Adrenal gland (tissue), 12 donors: ENCODE results near the gene MYEOV. TPM values are rescaled to one million over a fixed set of nuclear protein-coding genes. Genes with fewer than 3 reads are reported as not detected.

Experiments
- DNase-seq, 7 donors: peaks; one replicate each; pipeline ENCODE4 v3.0.0-alpha.2; 2019 to 2020
- H3K27ac ChIP-seq, 5 donors: fragments of 200-600 bp; sonication (generic) in 4 of 5; 1 replicate in 3 of 5; 2 replicates in 2 of 5; pipeline versions ENCODE4 v1.5.1 to v1.8.0; 2016 to 2020; ENCODE audit warnings: mild to moderate bottlenecking in 1 of 5
- H3K27me3 ChIP-seq: fragments of 200-600 bp; 2 replicates; pipeline ENCODE4 v1.8.0; 2021
- H3K36me3 ChIP-seq, 2 donors: fragments of 200-600 bp; replicated peaks in 1 of 2; 1 replicate in 1 of 2; 2 replicates in 1 of 2; pipeline versions ENCODE4 v1.5.1 to v1.8.0; 2018 to 2022
- H3K4me1 ChIP-seq, 2 donors: fragments of 200-600 bp; replicated peaks in 1 of 2; 1 replicate in 1 of 2; 2 replicates in 1 of 2; pipeline versions ENCODE4 v1.5.1 to v1.8.0; 2018 to 2021
- H3K4me3 ChIP-seq, 4 donors: fragments of 200-600 bp; sonication (generic) in 3 of 4; one replicate each; pipeline ENCODE4 v1.5.1; 2016 to 2018
- H3K9me3 ChIP-seq, 3 donors: fragments of 200-600 bp; sonication (generic) in 1 of 3; replicated peaks in 1 of 3; 1 replicate in 2 of 3; 2 replicates in 1 of 3; pipeline versions ENCODE4 v1.5.1 to v1.8.0; 2016 to 2021
- POLR2A ChIP-seq, 2 donors: fragments of 450-650 bp; IDR thresholded peaks; one replicate each; pipeline ENCODE4 v1.6.1; 2017; ENCODE audit warnings: antibody characterized with exemption in 2 of 2, mild to moderate bottlenecking in 2 of 2, moderate library complexity in 1 of 2
- WGBS, 4 donors: extraction: QIAGEN DNeasy Blood & Tissue Kit in 2 of 4; methylation state at CpG; one replicate each; pipeline versions ENCODE4 v1.1.5 to v1.1.7; 2013 to 2017; 5-methylcytosine and 5-hydroxymethylcytosine counted together
- intact Hi-C, 2 donors: fragments of 100-400 bp; cut with DNase I; formaldehyde crosslinking; loops; one replicate each; pipeline versions ENCODE4 v1.14.1 to v1.15.0; 2022 to 2023
- polyA plus RNA-seq, 3 donors: library from polyadenylated mRNA; stranded (reverse); fragments of 200-250 nt in 2 of 3; fragments of 350-450 nt in 1 of 3; fragmentation: Illumina TruSeq in 1 of 3; extraction: RNeasy Lipid Tissue Mini Kit (QIAGEN cat#74804) in 1 of 3; gene quantifications; one replicate each; pipeline ENCODE4 v1.2.3, GENCODE V29; 2013 to 2014
- total RNA-seq, 9 donors: library from RNA; depleted of rRNA in 4 of 9; stranded (reverse); fragments of >200 nt in 4 of 9; fragments of 120-200 nt in 1 of 9; fragmentation: NEBNext Ultra II Directional in 1 of 9; extraction: Animal tissue kit (Norgen Biotek cat#: 25700) in 1 of 9; gene quantifications; one replicate each; pipeline versions ENCODE4 v1.1.0 to v1.2.4, GENCODE V29; 2013 to 2023
- TF ChIP-seq, protein P1 (sequence below), 6 experiments: fragments of 450-650 bp in 4 of 6; fragments of 200-600 bp in 2 of 6; sonication (generic) in 1 of 6; IDR thresholded peaks; 1 replicate in 5 of 6; 2 replicates in 1 of 6; pipeline versions ENCODE4 v1.5.1 to v1.8.0; 2016 to 2021; ENCODE audit warnings: antibody characterized with exemption in 6 of 6, mild to moderate bottlenecking in 2 of 6, moderate library complexity in 1 of 6
- donor health status: healthy with polysubstance abuse.
- donor health status: Bipolar disorder and iron deficiency.
- donor health status: DM: yes; HTN: yes; CAD: no.
- donor health status: DM: no; HTN: no; CAD: no.
- donor health status: DM: no; HTN: no; CAD: no.
- donor health status: DM: yes; HTN: yes; CAD: no.

The MYEOV gene
- total and polyA plus RNA-seq, 12 donors, result 0.06 to 1.6 (median 0.32) TPM; not detected in 3

DNA sequence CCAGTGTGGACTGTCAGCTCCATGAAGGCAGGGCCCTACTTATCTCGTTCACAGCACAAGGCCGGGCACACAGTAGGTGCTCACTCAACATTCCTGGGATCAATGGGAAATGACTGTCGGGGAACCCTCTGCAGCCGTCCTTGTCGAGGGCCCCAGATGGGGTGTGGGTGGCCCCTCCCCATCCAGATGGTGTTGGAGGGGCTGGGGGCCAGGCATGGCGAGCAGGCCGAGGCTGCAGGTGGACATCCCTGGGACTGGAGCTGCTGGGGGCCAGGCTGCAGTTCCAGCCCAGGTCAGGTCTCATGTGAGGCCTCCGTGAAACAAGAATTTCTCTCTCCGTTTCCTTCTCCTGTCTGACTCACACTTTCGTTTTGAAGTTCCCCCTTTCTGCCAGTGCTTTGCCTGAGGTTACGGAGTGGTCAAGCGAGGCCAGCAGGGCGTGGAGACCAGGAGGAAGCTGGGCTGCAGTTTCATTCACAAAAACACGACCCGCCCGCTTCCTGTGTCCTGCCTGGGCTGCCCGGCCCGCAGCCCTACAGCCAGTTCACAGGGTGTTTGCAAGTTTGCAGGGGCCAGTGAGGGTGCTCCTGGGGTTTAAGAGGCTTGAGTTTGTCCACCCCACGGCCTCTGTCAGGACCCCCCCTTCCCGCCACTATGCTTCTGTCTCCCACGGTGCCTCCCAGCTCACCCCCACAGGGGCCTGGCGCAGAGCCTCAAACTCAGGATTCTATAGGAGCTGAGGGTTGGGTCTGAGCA, 4.5 kb downstream of the MYEOV start:
- Histone ChIP-seq H3K27me3 (no peaks in the 10 kb centered on the region), H3K4me3 (peak overlapping the region in 2 of 4 donors; percentile 13 to 18), H3K36me3 (no peaks in the 10 kb centered on the region), H3K9me3 (no peaks in the 10 kb centered on the region), H3K27ac (peak overlapping the region; percentile 58 to 87 (median 85)), H3K4me1 (peaks cover 30 to 32% of the 10 kb centered on the region in 2 donors)
- 29 to 39% (median 32%) methylated on average over 19 to 22 of the region's 22 CpGs for WGBS, 4 donors
- TF ChIP-seq POLR2A (IDR thresholded peaks at IDR 0.05), result peak in 1 of 2 donors; percentile 36
- TF ChIP-seq, protein P1, sequence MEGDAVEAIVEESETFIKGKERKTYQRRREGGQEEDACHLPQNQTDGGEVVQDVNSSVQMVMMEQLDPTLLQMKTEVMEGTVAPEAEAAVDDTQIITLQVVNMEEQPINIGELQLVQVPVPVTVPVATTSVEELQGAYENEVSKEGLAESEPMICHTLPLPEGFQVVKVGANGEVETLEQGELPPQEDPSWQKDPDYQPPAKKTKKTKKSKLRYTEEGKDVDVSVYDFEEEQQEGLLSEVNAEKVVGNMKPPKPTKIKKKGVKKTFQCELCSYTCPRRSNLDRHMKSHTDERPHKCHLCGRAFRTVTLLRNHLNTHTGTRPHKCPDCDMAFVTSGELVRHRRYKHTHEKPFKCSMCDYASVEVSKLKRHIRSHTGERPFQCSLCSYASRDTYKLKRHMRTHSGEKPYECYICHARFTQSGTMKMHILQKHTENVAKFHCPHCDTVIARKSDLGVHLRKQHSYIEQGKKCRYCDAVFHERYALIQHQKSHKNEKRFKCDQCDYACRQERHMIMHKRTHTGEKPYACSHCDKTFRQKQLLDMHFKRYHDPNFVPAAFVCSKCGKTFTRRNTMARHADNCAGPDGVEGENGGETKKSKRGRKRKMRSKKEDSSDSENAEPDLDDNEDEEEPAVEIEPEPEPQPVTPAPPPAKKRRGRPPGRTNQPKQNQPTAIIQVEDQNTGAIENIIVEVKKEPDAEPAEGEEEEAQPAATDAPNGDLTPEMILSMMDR (IDR thresholded peaks at IDR 0.05), result peak in 2 of 6 experiments; percentile 7 to 9
- intact Hi-C loops, result loop anchor here (5.0 to 10.0 kb wide), 3 partner anchors 146 to 344 kb away; partner anchors contain the start of gene CCND1 (in 1 of the 2)
- DNase-seq, result peak; percentile 55 to 89 (median 81)

DNA sequence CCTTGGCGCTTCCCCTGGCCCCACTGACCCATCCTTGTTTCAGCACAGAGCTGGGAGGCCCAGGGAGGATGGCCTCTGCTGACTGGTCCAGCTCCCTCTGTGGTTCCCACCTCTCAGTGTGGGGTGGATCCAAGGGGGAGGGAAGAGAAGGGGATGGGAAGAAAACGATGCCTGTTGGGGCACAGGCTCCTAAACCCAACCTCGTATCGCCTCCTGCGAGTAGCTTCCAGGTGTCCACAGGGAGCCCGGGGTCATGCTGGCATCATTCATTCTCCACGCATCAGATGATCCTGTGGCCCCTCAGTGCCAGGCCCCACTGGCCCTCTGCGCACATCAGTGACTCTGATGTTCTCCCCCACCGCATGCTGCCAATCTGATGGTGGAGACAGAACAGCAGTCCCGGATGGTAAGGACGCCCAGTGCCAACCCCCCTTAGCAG, 5.1 kb downstream of the MYEOV start:
- Histone ChIP-seq H3K36me3 (no peaks in the 10 kb centered on the region), H3K4me3 (no peak overlapping the region), H3K4me1 (peaks cover 30 to 32% of the 10 kb centered on the region in 2 donors), H3K27me3 (no peaks in the 10 kb centered on the region), H3K9me3 (no peaks in the 10 kb centered on the region), H3K27ac (peak overlapping the region in 4 of 5 donors; percentile 62 to 87 (median 82))
- TF ChIP-seq, protein P1 (IDR thresholded peaks at IDR 0.05), result no peak
- no peak for TF ChIP-seq POLR2A (IDR thresholded peaks at IDR 0.05)
- intact Hi-C loops, result loop anchor here (5.0 to 10.0 kb wide), 3 partner anchors 146 to 343 kb away; partner anchors contain the start of gene CCND1 (in 1 of the 2)
- no peak for DNase-seq
- WGBS, 4 donors, result 84 to 93% (median 88%) methylated on average over 6 to 11 of the region's 11 CpGs

- H3K4me1 ChIP-seq, result peaks cover 30 to 32% of the 10 kb centered on the region in 2 donors
- no peak overlapping the region for H3K27ac ChIP-seq
- WGBS, 4 donors, result 93 to 95% (median 95%) methylated on average over 7 to 8 of the region's 8 CpGs
- no peaks in the 10 kb centered on the region for H3K36me3 ChIP-seq
- intact Hi-C loops, result loop anchor here (5.0 to 10.0 kb wide), 3 partner anchors 145 to 343 kb away; partner anchors contain the start of gene CCND1 (in 1 of the 2)
- no peaks in the 10 kb centered on the region for H3K27me3 ChIP-seq
- TF ChIP-seq POLR2A (IDR thresholded peaks at IDR 0.05), result no peak
- TF ChIP-seq, protein P1 (IDR thresholded peaks at IDR 0.05), result no peak
- no peak overlapping the region for H3K4me3 ChIP-seq
- H3K9me3 ChIP-seq, result no peaks in the 10 kb centered on the region
- no peak for DNase-seq
Observed at GRCh38 chr11:69299572-69299971, 5.6 kb downstream of the MYEOV start.
